Esophagus squamous epithelium (tissue), 4 donors: Measurements from ENCODE around the gene SEPTIN10.

ENCODE experiments used
- POLR2A ChIP-seq, 4 donors: fragments of 450-650 bp; IDR thresholded peaks; one replicate each; pipeline ENCODE4 v1.6.1; 2017; ENCODE audit warnings: antibody characterized with exemption in 4 of 4, mild to moderate bottlenecking in 4 of 4, moderate library complexity in 3 of 4
- TF ChIP-seq, protein P1 (sequence below), 6 experiments: fragments of 450-650 bp in 4 of 6; fragments of 200-600 bp in 2 of 6; sonication (generic) in 2 of 6; IDR thresholded peaks; one replicate each; pipeline ENCODE4 v1.5.1; 2016 to 2019; ENCODE audit warnings: antibody characterized with exemption in 6 of 6, mild to moderate bottlenecking in 4 of 6, moderate library complexity in 4 of 6

DNA sequence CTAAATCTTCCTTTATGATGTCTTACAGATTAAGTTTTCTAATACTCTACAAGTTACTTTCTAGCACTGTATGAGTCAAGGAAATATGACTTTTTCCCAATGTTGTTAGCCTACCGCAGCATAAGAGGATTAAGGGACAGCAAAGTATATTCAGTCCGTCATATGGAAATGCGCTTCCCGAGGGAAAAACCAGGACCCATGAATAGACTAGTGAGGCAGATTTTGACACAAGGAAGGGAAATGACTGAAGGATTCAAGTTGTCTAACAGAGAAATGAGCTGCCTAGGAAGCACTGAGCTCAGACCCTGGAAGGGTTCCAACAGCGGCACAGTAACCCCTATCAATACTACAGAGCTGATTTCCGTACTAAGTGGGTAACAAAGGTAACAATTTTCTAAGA, 12.0 kb downstream of the SEPTIN10 start:
- TF ChIP-seq, protein P1, sequence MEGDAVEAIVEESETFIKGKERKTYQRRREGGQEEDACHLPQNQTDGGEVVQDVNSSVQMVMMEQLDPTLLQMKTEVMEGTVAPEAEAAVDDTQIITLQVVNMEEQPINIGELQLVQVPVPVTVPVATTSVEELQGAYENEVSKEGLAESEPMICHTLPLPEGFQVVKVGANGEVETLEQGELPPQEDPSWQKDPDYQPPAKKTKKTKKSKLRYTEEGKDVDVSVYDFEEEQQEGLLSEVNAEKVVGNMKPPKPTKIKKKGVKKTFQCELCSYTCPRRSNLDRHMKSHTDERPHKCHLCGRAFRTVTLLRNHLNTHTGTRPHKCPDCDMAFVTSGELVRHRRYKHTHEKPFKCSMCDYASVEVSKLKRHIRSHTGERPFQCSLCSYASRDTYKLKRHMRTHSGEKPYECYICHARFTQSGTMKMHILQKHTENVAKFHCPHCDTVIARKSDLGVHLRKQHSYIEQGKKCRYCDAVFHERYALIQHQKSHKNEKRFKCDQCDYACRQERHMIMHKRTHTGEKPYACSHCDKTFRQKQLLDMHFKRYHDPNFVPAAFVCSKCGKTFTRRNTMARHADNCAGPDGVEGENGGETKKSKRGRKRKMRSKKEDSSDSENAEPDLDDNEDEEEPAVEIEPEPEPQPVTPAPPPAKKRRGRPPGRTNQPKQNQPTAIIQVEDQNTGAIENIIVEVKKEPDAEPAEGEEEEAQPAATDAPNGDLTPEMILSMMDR (IDR thresholded peaks at IDR 0.05), result no peak
- no peak for TF ChIP-seq POLR2A (IDR thresholded peaks at IDR 0.05)
